COLO829 (cell line): ENCODE measurements around the gene KDM1A.
"Not testable (repeated sequence)": the region's sequence is repeated elsewhere in the genome, so short reads cannot be mapped to it uniquely, and the experiment has no call there.

Experiments
- DNase-seq: peaks from one replicate; pipeline ENCODE4 v3.0.0; 2012; ENCODE audit warnings: low spot score

The KDM1A gene

DNA sequence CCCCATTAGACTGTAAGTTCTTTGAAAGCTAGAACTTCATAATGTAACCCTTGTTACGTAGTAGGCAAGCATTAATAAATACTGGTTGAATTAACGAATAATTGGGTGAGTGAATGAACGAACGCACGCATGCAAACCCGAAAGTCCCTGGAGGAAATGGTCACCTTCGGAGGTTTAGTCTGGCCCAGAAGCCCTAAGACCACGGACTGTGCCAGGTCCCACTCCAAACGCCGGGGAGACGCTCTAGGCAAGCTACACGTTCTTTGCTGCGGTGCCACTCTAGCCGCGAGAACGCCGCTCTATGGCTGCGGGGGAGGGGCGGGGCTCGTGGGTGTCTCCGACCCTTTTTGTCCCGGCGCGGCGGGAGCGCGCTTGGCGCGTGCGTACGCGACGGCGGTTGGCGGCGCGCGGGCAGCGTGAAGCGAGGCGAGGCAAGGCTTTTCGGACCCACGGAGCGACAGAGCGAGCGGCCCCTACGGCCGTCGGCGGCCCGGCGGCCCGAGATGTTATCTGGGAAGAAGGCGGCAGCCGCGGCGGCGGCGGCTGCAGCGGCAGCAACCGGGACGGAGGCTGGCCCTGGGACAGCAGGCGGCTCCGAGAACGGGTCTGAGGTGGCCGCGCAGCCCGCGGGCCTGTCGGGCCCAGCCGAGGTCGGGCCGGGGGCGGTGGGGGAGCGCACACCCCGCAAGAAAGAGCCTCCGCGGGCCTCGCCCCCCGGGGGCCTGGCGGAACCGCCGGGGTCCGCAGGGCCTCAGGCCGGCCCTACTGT, at the start of gene KDM1A:
TSS of gene KDM1A (plus strand) at position 375 of the 769 bp plus-strand sequence. CDS start at position 504, 129 bp downstream.
- peak; percentile 89 for DNase-seq

DNA sequence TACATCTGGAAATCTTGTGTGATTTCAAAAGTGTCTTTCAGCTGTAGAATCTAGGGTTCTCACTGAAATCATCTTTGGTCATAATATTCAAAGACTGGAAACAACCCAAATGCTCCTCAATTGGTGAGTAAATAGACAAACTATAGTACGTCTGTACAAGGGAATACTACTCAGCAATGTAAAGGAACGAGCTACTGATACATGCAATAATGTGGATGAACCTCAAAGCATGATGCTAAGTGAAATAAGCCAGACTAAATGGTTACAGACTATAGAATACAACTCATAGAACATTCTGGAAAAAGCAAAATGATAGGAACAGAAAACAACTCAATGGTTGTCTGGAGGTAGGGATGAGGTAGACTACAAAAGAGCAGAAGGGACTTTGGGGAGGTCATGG, 49.2 kb upstream of the KDM1A start:
- DNase-seq: no peak

DNA sequence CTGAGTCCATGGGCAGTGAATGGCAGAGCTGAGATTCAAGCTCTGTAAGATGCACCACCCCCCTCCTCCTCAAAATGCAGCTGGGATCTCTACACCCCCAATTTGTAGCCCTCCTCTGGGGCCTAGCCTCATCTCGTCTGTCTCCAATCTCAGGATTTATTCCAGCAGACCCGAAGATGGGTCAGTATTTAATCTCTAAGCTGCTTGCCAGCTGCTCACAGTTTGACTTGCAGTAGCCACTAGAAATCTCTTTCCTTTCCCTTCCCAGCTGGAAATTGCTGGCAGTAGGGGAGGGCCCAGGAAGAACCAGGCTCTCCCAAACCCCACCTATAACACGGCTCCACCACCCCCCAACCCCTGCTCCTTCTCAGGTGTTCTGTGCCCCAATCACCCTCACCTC, 48.1 kb upstream of the KDM1A start:
- no peak for DNase-seq

DNA sequence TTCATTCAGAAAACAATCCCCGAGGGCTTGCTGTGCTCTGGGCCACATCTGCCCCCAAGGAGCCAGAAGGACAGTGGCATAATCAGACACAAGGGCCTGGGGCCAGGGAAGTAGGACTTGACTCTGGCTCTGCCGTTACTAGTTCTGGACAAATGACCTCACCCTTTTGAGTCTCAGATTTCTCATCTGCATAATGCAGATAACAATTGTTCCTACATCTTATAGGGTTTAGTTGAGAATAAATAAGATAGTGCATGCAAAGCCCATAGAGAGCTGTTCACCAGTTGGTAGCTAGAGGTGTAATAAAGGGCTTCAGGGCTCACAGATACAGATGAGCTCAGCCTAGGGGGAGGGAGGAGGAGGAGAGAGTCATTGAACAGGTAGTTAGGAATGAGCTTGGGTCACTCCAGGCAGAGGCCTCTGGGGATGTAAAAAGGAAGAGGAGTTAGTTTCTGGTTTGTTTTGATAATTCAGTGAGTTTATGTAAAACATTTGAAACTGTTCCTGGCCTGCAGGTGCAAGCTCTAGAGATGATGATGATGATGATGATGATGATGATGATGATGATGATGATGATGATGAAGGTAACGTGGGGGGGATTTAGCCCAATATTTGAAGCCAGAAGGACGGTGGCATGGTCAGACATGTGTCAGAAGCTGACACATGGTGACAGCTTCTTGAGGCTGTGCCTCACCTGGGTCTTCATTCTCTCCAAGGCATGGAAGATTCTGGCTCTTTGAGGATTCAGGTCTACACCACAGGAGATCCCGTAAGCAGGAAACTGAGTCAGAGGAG, 47.5 kb upstream of the KDM1A start:
- no peak for DNase-seq

DNA sequence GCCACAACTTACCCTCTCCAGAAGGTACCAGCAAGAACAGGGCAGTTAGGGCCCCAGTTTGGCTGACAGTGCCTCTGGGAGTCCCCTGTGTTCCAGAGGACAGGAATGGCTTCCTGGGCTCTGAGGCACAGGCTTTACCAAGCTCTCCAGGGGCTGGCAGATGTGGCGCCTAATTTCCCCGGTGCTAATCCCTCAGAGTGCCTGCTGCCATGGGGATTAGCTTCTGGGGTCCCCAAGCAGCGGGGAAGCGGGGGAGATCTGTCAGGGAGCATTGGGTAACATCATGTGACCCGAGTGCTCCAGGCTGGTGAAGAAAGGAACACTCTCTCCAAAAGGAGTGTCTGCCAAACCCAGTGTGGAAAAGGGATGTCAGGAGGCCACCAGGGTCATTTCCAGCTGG, 46.5 kb upstream of the KDM1A start, which contains the start of gene LACTBL1:
TSS of gene LACTBL1 (minus strand) at position 107 of the 400 bp plus-strand sequence. CDS start 550 bp downstream, outside the sequence.
- no peak for DNase-seq

DNA sequence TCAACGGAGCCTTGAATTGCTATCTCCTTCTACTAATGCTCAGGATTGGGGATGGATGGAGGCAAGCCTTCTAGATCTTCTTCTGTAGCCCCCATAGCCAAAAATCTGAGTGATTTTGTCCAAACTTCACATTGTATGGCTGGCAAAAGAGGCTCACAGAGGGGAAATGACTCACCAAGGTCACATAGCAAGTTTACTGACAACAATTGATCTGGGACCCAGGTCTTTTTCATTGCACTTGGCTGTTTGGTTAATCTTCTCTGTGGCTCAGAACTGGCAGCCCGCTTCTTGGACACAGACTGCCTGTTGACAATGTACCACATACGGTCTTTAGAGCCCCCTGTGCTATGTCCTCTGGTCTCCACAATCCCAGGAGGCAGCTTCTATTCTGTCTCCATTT, 43.6 kb upstream of the KDM1A start:
- no peak for DNase-seq

DNA sequence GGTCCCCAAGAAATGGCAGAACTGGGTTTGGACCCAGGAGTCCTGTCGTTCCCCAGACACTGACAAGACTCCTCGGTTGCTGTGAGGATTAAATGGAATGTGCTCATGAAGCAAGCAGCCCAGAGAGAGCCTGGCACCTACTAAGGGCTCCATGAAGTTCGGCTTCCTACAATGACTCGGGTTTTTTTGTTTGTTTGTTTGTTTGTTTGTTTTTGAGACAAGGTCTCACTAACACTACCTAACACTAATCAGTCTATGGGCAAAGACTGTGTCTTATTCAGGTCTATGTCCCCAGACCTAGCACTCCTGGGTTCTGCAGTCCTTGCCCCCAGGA, 43.2 kb upstream of the KDM1A start:
- DNase-seq: no peak

DNA sequence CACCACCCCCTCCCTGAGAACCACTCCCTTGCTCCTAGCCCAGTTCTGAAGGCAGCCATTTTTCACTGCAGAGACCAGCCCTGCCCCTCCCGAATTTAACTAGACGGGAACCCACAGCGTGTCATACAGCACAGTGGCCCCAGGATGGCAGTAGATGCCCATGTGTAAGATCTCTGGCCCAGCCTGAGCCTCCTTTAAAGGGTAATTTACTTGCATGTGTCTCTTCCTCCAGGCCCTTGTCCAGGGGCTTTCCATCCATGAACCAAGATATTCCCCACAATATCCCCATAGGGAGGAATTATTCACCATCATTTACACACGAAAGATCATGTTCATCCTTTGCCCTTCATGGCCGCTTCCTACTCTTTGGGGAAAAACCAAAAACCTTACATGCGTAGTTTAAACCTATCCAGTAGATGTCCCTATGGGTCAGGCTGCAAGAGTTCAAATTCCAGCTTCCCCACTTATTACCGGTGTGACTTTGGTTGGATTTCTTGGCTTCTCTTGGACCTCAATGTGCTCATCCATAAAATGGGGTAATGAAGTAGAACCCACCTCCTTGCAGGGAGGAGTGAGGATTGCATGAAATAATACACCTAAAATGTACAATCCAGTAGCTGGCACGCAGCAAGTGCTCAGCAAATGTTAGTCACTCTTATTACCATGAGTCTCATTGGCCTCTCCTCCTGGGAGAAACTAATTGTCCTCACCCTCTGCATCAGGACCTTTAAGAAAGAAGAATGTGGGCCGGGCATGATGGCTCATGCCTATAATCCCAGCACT, 42.6 kb upstream of the KDM1A start:
- DNase-seq: peak; percentile 76

DNA sequence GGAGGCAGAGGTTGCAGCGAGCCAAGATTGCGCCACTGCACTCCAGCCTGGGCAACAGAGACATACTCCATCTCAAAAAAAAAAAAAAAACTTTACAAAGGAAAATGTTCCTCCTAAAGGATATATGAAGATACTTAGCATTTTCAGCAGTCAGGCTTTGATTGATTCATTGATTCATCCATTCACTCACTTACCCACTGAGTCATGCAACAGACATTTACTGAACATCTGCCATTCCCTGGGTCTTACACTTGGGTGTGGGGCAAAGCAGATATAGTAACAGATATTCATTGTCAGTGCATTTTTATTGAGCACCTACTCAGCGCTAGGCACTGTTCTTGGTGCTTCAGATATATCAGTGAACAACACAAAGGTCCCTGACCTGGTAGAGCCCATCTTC, 41.0 kb upstream of the KDM1A start:
- no peak for DNase-seq

DNA sequence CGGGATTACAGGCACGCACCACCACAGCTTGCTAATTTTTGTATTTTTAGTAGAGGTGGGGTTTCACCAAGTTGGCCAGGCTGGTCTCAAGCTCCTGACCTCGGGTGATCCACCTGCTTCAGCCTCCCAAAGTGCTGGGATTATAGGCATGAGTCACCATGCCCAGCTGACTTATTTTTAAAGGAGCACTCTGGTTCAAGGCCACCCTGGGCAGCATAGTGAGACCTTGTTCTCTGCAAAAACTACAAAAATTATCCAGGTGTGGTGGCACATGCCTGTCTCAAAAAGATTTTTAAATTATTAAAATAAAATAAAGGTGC, 38.8 kb upstream of the KDM1A start:
- not testable (repeated sequence) for DNase-seq

DNA sequence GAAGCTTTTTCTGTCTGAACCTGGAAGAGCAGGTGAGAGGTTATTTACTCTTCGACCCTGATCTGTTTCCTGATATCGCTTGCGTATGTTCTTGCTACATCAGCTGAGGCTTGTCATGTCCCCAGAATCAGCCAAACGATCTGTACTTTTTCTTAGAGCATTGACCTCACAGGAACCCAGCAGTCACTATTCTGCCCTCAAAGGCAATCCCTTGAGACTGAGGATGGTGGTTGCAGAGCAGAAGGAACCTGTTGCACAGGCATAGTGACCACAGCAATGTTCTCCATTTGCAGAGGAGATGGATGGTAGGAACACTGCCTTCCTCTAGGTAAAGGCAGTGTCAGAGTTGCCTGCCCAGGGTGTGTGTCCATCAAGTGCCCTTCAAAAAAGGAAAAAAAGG, 35.3 kb upstream of the KDM1A start:
- no peak for DNase-seq

DNA sequence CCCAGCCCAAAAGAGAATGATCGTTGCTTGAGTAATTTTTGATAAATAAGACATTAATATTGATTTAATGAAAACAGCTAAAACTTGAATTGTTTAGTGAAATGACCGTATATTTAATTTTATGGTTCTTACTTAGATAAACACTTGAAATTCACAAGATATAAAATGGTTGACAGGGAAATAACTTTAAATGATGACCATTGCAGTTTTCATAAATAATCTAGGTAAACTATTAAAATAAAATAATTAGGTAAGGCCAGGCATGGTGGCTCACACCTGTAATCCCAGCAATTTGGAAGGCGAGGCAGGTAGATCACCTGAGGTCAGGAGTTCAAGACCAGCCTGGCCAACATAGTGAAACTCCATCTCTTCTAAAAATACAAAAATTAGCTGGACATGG, 26.9 kb upstream of the KDM1A start:
- DNase-seq: not testable (repeated sequence)

DNA sequence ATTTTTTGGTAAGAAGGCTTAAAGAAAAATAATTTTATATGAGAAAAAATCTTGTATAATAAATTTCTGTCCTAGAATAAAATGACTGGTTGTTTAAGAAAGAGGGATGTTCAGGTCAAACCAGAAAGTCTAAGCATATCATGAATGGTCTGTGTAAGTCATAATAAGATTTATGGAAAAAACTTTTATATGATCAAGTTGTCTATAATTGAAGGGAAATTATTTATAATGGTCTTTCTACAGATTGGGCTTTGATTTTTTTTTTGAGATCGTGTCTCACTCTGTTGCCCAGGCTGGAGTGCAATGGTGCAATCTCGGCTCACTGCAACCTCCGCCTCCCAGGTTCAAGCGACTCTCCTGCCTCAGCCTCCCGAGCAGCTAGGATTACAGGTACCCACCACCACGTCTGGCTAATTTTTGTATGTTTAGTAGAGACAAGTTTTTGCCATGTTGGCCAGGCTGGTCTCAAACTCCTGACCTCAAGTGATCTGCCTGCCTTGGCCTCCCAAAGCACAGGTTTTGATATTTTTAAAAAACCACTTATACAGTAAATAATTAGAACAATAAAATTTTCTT, 26.0 kb upstream of the KDM1A start:
- not testable (repeated sequence) for DNase-seq

DNA sequence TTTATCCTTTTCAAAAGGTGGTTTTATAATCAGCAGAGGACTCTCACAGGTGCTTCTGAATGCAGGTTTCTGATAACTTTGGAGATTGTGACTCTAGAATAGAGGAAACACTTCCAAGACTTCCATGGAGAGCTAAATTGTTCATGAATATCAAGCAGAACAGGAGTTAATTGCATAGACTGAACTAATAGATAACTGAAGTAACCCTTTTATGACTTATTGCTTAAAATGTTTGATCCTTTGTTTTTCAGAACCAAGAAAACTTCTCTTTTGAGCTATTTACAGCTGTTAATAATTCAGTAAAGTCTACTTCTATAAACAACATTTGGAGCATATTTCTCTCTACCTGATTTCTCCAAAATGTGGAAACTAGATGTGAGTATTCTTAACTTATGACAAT, 23.5 kb upstream of the KDM1A start:
- no peak for DNase-seq

DNA sequence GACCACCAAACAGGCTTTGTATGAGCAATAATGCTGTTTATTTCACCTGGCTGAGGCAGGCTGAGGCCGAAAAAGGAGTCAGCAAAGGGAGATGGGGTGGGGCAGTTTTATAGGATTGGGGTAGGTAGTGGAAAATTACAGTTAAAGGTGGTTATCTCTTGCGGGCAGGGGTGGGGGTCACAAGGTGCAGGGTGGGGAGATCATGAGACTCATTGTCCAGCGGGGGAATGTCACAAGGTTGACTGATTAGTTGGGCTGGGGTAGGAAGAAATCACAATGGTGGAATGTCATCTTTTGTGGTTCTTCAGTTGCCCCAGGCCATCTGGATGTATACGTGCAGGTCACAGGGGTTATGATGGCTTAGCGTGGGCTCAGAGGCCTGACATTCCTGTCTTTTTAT, 21.7 kb upstream of the KDM1A start:
- not testable (repeated sequence) for DNase-seq

DNA sequence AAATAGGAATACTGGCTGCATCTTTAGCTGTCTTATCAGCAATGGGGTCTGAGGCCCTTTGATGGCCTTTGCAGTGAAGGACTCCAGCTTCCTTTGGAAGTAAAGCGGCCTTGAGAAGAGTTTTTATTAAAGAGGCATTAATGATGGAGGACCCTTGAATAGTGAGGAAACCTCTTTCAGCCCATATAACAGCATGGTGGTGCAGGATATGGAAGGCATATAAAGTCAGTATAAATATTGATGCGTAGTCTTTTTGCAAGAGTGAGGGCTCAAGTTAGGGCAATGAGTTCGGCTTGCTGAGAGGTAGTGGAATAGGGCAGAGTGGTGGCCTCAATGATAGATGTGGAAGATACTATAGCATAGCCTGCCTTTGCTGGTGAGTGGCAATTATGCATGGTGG, 19.1 kb upstream of the KDM1A start:
- not testable (repeated sequence) for DNase-seq

DNA sequence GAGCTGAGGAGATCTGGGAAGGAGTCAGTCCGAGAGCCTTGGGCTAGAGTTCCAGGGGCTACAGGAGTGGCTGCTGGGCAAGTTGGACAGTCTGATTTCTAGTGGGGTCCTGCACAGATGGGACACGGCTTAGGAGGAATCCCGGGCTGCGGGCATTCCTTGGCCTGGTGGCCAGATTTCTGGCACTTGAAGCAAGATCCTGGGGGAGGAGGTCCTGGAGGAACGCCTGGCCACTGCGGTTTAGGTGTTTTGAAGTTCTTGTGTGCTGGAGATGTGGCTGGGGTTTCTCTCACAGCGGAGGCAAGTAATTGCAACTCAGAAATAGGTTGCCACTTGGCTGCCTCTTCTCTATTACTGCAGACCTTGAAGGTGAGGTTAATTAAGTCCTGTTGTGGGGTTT, 17.1 kb upstream of the KDM1A start:
- DNase-seq: not testable (repeated sequence)

DNA sequence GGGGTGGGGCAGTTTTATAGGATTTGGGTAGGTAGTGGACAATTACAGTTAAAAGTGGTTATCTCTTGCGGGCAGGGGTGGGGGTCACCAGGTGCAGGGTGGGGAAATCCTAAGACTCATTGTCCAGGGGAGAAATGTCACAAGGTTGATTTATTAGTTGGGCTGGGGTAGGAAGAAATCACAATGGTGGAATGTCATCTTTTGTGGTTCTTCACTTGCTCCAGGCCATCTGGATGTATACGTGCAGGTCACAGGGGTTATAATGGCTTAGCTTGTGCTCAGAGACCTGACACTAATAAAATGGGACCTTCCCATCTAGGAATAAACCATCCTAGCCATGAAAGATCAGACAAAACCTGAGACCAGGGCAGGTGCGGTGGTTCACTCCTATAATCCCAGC, 15.2 kb upstream of the KDM1A start:
- no peak for DNase-seq

DNA sequence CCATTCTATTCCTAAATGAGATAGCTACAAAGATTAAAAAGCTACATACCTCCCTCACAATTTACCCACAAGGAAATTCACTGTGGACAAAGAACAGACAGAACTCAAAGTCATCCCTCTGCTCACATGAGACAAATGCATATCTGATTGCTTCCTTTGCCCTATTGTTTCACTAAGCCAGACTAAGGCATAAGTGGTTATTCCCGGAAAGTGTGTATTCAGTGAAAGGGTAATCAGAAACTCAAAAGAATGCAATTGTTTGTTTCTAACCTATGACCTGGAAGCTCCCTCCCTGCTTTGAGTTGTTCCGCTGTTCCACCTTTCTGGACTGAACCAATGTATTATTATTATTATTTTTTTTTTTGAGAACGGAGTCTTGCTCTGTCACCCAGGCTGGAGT, 14.5 kb upstream of the KDM1A start:
- DNase-seq: not testable (repeated sequence)

DNA sequence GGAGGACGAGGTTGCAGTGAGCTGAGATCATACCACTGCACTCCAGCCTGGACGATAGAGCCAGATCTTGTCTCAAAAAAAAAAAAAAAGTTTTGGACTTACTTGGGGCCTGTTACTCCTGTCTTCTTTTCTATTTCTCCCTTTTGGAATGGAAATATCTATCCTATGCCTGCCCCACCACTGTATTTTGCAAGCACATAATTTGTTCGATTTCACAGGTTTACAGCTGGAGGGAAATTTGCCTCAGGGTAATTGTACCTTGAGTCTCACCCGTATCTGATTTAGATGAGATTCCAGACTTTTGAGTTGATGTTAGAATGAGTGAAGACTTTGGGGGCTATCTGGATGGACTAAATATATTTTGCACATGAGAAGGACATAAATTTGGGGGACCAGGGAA, 12.2 kb upstream of the KDM1A start:
- DNase-seq: no peak

DNA sequence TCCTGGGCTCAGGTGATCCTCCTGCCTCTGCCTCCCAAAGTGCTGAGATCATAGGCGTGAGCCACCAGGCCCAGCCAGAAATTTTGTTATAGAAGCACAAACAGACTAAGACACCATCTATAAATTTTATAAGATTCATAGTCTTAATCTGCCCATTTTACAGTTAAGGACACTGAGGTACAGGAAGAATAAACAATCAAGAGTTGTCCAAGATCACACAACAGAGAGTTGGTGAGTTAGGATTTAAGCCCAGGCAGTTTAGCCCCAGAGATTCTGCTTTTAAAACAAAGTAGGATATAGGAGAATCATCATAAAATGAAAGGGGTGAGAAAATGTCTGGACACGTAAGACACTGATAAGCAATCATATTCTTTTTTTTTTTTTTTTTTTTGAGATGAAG, 10.4 kb upstream of the KDM1A start:
- DNase-seq: no peak

DNA sequence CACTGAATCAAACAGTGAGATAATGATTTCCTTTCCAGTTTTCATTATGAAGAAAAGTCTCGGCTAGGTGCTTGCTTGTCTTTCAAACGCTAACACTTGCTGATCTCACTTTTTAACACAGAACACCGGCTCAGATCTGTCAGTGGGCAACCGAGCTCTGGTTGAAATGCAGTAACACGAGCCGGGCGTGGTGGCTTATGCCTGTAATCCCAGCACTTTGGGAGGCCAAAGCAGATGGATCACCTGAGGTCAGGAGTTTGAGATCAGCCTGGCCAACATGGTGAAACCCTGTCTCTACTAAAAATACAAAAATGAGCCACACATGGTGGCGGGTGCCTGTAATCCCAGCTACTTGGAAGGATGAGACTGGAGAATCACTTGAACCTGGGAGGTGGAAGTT, 9.2 kb upstream of the KDM1A start:
- not testable (repeated sequence) for DNase-seq
